ENCODE data around the gene ECSCR.
A peak's percentile ranks its signal among the peaks of the same experiment; 100 is the strongest.
"Not testable (repeated sequence)": the region's sequence is repeated elsewhere in the genome, so short reads cannot be mapped to it uniquely, and the experiment has no call there.

ECSCR gene

DNA sequence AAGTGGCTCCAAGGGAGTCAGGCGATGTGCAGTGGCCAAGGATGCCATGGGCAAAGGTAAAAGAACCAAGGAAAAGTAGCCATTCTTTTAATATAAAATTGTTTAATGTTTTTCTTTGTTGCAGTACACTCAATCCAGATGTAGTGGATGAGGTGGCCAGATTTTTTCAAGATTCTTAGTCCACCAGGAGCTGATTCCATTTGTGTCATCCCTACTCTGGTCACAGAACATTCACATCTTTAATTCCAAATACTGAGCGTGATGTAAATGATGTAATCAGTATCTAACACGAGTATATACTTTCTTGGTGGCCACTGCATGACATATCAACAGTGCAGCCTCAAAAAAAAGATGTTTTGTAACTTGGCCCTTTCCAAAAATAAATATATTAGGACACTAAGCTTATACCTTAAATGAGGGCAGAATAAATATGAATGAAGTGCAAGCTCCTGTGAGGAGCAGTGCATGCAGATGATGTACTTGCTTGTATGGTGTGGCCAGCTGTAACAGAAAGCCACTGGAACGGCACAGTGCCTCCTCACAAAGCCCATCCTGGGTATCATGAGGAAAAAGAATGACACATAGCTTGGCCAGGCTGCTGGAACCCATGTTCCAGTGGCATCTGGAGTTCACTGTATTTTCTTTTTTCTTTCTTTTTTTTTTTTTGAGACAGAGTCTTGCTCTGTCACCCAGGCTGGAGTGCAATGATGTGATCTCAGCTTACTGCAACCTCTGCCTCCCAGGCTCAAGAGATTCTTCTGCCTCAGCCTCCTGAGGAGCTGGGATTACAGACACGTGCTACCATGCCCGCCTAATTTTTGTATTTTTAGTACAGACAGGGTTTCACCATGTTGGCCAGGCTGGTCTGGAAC lies 52.2 kb downstream of the ECSCR start:
- DNase-seq, result no peak

DNA sequence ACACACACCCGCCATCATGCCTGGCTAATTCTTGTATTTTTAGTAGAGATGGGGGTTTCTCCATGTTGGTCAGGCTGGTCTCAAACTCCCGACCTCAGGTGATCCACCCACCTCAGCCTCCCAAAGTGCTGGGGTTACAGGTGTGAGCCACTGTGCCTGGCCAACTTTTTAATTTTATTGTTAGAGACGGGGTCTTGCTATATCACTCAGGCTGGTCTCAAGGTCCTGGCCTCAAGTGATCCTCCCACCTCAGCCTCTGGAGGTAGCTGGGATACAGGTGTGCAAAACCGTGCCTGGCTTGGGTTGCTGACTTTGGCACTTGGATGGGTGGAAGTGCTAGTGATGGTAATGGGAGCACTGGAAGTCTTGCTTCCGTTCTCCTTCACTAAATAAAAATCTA lies 53.4 kb downstream of the ECSCR start:
- DNase-seq, result not testable (repeated sequence)

- DNase-seq, result no peak
Observed at GRCh38 chr5:139408191-139408590, 54.4 kb downstream of the ECSCR start.

DNA sequence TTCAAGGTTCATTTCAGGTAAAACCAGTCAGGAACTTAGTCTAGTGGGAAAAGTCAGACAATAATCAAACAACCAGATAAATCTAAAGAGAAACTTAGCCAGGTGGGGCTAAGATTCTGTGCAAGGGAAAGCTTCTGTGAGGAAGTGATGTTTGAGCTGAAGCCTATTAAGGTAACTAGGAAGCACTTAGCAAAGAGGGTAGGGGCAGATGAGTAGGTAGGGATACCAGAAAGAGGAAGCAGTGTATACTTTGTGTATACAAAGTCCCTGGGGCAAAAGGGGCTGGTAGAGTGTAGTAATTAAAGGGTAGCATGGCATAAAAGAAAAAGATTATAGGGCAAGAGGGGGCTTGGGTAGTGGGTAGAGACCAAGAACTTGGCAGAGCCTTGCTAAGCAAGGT lies 55.0 kb downstream of the ECSCR start:
- no peak for DNase-seq

GRCh38 chr5:139406963-139407362 lies 55.6 kb downstream of the ECSCR start:
- no peak for DNase-seq

DNA sequence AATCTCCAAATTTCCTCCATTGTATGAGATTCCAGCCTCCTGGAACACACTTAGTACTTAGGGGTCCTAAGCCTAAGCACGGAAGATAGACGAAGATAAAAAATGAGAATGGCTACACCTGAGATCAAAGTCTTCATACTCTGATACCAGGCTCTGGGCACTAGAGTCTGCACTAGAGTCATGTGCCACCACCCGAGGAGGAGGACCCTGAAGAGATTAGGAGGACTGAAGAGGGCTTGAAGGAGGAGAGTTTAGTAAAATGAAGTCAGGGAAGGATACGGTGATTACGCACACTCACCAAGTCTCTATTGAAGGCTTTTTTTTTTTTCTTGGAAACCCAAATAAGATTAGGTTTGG lies 58.1 kb downstream of the ECSCR start:
- no peak for DNase-seq

GRCh38 chr5:139403787-139404483 lies 58.6 kb downstream of the ECSCR start, which contains the start of gene SPATA24:
SPATA24 (minus strand) TSS chr5:139404089; CDS start chr5:139404060, 29 bp downstream.
- DNase-seq, result peak; percentile 94 to 98

GRCh38 chr5:139403418-139403786 lies 59.1 kb downstream of the ECSCR start:
- DNase-seq, result no peak

GRCh38 chr5:139402561-139403158 lies 59.9 kb downstream of the ECSCR start:
- no peak for DNase-seq

- DNase-seq, result no peak
Observed at GRCh38 chr5:139401546-139401945, 61.0 kb downstream of the ECSCR start.

DNA sequence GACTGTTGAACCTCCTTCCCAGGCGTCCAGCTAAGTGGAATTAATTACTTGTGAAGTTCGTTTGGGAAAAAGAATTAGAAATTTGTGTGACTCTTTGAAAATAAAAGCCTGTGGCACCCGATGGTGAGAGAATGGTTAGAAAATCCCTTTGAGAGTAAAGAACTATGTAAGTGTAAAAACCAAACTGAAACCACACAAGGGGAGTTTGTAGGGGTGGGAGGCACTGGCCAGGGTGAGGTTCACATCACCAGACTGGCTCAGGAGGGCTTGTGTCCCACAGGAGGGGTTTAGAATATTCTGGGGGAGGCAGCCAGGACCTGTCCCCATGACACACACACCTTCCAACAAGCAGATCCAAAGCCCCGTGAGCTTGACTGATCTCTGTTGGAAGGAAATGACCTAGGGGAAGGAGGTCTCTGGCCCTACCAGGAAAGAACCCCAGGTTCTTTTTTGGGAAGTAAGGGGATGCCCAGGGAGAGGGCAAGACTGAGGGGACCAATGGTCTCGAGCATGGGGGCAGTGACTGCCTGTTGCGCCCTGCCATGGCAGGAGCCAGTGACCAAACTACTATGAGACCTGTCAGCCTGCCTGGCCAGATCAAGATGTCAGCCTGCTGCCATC lies 62.9 kb downstream of the ECSCR start:
- no peak for DNase-seq

Measured in hippocampal formation (tissue), 2 donors.